ENCODE data around the gene CREB3L1. TPM values are rescaled to one million over a fixed set of nuclear protein-coding genes. Genes with fewer than 3 reads are reported as not detected.

CREB3L1 gene
- total RNA-seq, 1 donor from 2014 or later: 0.43 TPM

- no peaks in the 10 kb centered on the region for H3K9me3 Mint-ChIP-seq
- H2AFZ ChIP-seq (replicated peaks): no peak overlapping the region
- no peaks in the 10 kb centered on the region for H3K36me3 ChIP-seq
- DNase-seq (ENCODE audit: low spot score): no peak
- no peak overlapping the region for H3K27ac ChIP-seq
- TF ChIP-seq EZH2phosphoT487 (IDR thresholded peaks at IDR 0.05) (no peak), EZH2 (IDR thresholded peaks at IDR 0.05) (no peak)
- TF ChIP-seq, protein P1, sequence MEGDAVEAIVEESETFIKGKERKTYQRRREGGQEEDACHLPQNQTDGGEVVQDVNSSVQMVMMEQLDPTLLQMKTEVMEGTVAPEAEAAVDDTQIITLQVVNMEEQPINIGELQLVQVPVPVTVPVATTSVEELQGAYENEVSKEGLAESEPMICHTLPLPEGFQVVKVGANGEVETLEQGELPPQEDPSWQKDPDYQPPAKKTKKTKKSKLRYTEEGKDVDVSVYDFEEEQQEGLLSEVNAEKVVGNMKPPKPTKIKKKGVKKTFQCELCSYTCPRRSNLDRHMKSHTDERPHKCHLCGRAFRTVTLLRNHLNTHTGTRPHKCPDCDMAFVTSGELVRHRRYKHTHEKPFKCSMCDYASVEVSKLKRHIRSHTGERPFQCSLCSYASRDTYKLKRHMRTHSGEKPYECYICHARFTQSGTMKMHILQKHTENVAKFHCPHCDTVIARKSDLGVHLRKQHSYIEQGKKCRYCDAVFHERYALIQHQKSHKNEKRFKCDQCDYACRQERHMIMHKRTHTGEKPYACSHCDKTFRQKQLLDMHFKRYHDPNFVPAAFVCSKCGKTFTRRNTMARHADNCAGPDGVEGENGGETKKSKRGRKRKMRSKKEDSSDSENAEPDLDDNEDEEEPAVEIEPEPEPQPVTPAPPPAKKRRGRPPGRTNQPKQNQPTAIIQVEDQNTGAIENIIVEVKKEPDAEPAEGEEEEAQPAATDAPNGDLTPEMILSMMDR (IDR thresholded peaks at IDR 0.05): no peak
- no peaks in the 10 kb centered on the region for H4K20me1 ChIP-seq (ENCODE audit: low read depth)
- H3K27me3 Mint-ChIP-seq (ENCODE audit: insufficient read depth, low read depth): peaks cover 9% of the 10 kb centered on the region
- H3K4me3 Mint-ChIP-seq: no peak overlapping the region
- H3K79me2 ChIP-seq (ENCODE audit: low read depth): no peaks in the 10 kb centered on the region
- no peak overlapping the region for H3K9ac ChIP-seq
- H3K36me3 Mint-ChIP-seq: no peaks in the 10 kb centered on the region
- H3K4me2 ChIP-seq: no peak overlapping the region
- H3K27me3 ChIP-seq: no peaks in the 10 kb centered on the region
- H3K4me3 ChIP-seq: no peak overlapping the region
- H3F3A ChIP-seq (ENCODE audit: low read depth): no peaks in the 10 kb centered on the region
- H3K9me3 ChIP-seq (ENCODE audit: low read depth): no peaks in the 10 kb centered on the region
- peaks cover 8% of the 10 kb centered on the region for H3K4me1 Mint-ChIP-seq
- H3K27ac Mint-ChIP-seq: no peak overlapping the region
- peaks cover 8% of the 10 kb centered on the region for H3K4me1 ChIP-seq
Measured at GRCh38 chr11:46265764-46266163, 11.7 kb upstream of the CREB3L1 start.

DNA sequence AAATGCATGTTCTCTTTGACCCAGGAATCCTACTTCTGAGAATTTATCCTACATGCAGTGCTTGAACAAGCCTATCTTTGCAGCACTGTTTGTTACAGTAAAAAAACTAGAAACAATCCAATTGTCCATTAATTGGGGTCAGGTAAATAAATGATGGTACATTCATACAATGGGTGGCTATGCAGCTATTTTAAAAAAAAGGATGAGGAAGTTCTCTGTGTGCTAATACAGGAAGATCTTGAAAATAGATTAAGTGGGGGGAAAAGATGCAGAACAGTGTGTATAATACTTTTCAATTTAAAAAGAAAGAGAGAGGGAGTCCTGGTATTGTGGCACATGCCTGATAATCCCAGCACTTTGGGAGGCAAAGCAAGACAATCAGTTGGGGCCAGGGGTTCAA lies 9.5 kb upstream of the CREB3L1 start:
- Mint-ChIP-seq H3K9me3 (no peaks in the 10 kb centered on the region), H3K36me3 (no peaks in the 10 kb centered on the region), H3K4me1 (peaks cover 21% of the 10 kb centered on the region), H3K27me3 (ENCODE audit: insufficient read depth, low read depth) (peaks cover 16% of the 10 kb centered on the region), H3K4me3 (no peak overlapping the region), H3K27ac (no peak overlapping the region)
- H3K9me3 ChIP-seq (ENCODE audit: low read depth): no peaks in the 10 kb centered on the region
- no peak overlapping the region for H3K4me3 ChIP-seq
- no peak overlapping the region for H3K27ac ChIP-seq
- H3K27me3 ChIP-seq: no peaks in the 10 kb centered on the region
- H4K20me1 ChIP-seq (ENCODE audit: low read depth): no peaks in the 10 kb centered on the region
- no peaks in the 10 kb centered on the region for H3K36me3 ChIP-seq
- DNase-seq (ENCODE audit: low spot score): no peak
- H3K9ac ChIP-seq: no peak overlapping the region
- H2AFZ ChIP-seq (replicated peaks): no peak overlapping the region
- H3K79me2 ChIP-seq (ENCODE audit: low read depth): no peaks in the 10 kb centered on the region
- H3F3A ChIP-seq (ENCODE audit: low read depth): peaks cover 3% of the 10 kb centered on the region
- H3K4me2 ChIP-seq: no peak overlapping the region
- peaks cover 8% of the 10 kb centered on the region for H3K4me1 ChIP-seq
- TF ChIP-seq EZH2phosphoT487 (IDR thresholded peaks at IDR 0.05) (no peak), EZH2 (IDR thresholded peaks at IDR 0.05) (no peak)
- TF ChIP-seq, protein P1 (IDR thresholded peaks at IDR 0.05): no peak

DNA sequence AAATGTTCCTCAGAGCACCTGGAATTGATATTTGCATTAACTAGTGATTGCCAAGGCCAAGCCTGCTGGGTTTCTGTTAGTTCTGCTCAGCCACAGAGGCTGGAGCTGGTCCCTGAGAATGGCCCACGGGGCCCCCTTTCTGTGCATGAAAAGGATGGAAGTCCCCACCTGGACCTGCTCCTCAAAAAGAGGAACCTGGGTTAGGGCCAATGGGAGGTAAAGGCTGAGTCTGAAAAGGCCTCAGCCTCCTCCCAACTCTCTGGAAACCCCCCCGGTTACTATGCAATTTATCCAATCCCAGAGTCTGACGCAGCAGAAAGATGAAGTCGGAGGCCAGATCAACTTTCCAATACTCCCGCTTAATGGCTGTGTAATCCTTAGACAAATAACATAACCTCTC lies 6.8 kb upstream of the CREB3L1 start:
- no peak overlapping the region for H3K4me3 ChIP-seq
- no peak overlapping the region for H3K27ac ChIP-seq
- H2AFZ ChIP-seq (replicated peaks): no peak overlapping the region
- peaks cover 13% of the 10 kb centered on the region for H3K27me3 Mint-ChIP-seq (ENCODE audit: insufficient read depth, low read depth)
- H3K27me3 ChIP-seq: no peaks in the 10 kb centered on the region
- H4K20me1 ChIP-seq (ENCODE audit: low read depth): no peaks in the 10 kb centered on the region
- H3K36me3 ChIP-seq: no peaks in the 10 kb centered on the region
- no peak for DNase-seq (ENCODE audit: low spot score)
- no peaks in the 10 kb centered on the region for H3K36me3 Mint-ChIP-seq
- H3K4me2 ChIP-seq: no peak overlapping the region
- no peaks in the 10 kb centered on the region for H3K9me3 ChIP-seq (ENCODE audit: low read depth)
- TF ChIP-seq EZH2 (IDR thresholded peaks at IDR 0.05) (no peak), EZH2phosphoT487 (IDR thresholded peaks at IDR 0.05) (no peak)
- TF ChIP-seq, protein P1 (IDR thresholded peaks at IDR 0.05): no peak
- H3F3A ChIP-seq (ENCODE audit: low read depth): peaks cover 3% of the 10 kb centered on the region
- H3K9ac ChIP-seq: no peak overlapping the region
- H3K4me3 Mint-ChIP-seq: no peak overlapping the region
- H3K4me1 Mint-ChIP-seq: peaks cover 17% of the 10 kb centered on the region
- H3K27ac Mint-ChIP-seq: no peak overlapping the region
- no peaks in the 10 kb centered on the region for H3K9me3 Mint-ChIP-seq
- H3K4me1 ChIP-seq: peaks cover 7% of the 10 kb centered on the region
- H3K79me2 ChIP-seq (ENCODE audit: low read depth): no peaks in the 10 kb centered on the region
